Measurements from ENCODE around the gene FTCD.
"Not testable (repeated sequence)": the region's sequence is repeated elsewhere in the genome, so short reads cannot be mapped to it uniquely, and the experiment has no call there.

The FTCD gene, protein sequence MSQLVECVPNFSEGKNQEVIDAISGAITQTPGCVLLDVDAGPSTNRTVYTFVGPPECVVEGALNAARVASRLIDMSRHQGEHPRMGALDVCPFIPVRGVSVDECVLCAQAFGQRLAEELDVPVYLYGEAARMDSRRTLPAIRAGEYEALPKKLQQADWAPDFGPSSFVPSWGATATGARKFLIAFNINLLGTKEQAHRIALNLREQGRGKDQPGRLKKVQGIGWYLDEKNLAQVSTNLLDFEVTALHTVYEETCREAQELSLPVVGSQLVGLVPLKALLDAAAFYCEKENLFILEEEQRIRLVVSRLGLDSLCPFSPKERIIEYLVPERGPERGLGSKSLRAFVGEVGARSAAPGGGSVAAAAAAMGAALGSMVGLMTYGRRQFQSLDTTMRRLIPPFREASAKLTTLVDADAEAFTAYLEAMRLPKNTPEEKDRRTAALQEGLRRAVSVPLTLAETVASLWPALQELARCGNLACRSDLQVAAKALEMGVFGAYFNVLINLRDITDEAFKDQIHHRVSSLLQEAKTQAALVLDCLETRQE

DNA sequence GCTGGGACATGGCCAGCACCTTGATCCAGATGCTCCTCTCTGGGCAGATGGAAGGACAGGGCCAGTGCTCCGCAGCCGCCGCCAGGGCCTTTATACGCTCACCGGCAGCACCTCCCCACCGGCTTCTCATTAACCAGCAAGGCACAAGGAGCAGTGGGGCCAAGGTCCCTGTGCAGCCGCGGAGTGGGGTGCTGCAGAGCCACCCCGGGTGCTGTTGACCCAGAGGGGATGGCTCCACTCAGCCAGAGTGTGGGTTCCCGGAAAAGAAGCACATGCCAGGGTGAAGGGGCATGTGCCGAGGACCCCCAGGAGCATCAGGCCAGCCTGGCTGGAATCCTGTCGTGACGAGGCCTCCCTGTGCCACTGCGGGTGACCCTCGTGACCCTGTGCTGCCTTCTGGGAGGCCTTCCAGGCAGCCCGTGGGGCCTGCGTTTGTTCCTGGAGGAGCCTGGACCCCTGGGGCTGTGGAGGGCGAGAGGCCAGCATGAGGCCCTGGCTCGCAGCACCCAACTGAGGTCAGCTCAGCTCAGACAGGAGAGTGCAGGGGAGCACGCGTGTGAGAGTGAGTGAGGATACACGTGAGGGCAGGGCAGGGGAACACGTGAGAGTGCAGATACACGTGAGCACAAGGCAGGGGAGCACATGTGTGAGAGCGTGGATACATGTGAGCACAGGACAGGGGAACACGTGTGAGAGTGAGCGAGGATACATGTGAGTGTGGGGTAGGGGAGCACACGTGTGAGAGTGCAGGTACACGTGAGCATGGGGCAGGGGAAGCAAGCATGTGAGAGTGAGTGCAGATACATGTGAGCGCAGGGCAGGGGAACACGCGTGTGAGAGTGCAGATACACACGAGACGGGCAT lies at the start of gene FTCD:
TSS of gene FTCD (minus strand) at position 66 of the 864 bp plus-strand sequence. CDS start at position 10, 56 bp downstream.
- DNase-seq (ENCODE audit: low read depth) = no peak

DNA sequence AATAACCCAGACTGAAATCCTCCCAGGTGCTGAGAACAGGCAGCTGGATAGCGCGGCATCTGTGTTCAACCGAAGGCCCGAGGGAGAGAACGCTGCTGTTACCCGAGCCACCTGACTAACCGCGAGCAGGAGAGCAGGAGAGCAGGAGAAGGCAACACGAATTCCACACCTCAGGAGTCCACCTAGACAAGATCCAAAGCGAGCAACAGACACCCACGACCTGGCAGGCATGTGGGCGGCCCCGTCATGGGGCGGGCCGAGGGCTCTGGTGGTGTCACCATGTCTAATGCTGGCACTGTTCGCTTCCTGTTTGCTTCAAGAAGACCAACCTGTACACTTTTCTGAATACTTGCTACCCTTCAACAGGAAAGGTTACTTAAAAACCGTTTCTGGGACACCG lies 49.8 kb upstream of the FTCD start:
- DNase-seq (ENCODE audit: low read depth) = no peak

DNA sequence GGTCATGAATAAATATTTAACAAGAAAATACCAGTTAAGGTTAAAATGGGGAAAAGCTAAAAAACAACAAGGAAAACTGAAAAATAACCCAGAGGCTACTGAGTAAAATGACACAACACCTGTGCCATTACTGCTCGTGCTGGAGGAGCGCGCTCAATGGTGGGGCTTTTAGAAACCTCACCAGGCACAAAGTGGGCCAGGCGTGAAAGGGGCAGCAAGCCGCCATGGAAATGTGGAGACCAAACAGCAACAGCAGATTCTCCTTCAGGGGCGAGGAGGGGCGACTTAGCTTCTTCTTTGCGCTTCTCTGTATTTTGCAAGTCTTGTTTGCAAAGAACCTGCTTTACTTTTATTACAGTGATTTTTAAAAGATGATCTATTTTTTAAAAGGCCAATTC lies 47.8 kb upstream of the FTCD start:
- DNase-seq (ENCODE audit: low read depth) = no peak

DNA sequence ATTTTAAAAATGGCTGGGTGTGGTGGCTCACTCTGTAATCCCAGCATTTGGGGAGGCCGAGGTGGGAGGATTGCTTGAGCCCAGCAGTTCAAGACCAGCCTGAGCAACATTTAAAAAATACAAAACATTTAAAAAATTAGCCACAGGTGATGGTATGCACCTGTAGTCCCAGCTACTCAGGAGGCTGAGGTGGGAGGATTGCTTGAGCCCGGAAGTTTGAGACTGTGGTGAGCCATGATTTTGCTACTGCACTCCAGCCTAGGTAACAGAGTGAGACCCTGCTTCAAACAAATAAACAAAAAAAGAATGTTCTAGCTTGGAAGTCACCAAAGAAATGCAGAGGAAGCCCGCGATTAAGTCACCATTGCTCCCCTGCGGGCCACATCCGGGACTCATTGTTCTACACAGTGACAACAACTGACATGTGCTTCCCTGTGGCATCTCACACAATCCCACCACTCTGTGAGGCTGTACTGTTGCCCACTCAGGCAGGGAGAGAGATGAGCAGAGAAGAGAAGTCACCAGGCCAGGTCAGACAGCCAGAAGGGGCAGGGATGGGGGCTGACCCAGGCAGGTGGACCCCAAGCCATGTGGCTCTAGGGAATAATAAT lies 47.3 kb upstream of the FTCD start:
- DNase-seq (ENCODE audit: low read depth) = no peak

- DNase-seq (ENCODE audit: low read depth) = not testable (repeated sequence)
Measured at GRCh38 chr21:46200877-46201803, 45.8 kb upstream of the FTCD start.

- no peak for DNase-seq (ENCODE audit: low read depth)
Measured at GRCh38 chr21:46199436-46200373, 44.3 kb upstream of the FTCD start.

GRCh38 chr21:46196733-46197132 lies 41.4 kb upstream of the FTCD start:
- no peak for DNase-seq (ENCODE audit: low read depth)

DNA sequence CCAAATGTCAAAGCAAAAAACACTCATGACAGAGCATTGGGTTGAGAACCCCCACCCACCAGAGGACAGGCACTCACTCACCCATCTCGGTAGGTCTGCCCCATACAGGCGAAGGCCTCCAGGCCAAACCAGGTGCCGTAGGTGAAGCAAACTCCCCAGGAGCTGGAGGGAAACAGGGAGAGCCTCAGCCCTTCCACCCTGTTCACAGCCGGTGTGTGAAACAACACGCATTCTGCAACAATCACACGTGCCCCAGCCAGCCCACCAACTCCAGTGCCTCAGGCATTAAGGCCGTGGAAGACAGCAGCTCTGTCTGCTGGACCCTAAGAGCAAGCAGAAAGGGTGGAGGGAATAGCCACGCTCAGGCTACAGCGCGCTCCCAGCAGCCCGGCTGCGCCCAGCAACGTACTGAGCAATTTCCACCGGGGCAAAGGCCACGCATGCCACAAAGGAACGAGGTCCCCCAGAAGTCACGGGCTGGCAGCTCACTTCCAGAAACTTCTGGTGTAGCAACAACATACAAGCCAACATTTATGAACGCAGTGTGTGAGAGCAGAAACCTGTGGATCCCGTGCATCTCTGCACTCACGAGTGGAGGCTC lies 40.3 kb upstream of the FTCD start:
- DNase-seq (ENCODE audit: low read depth) = no peak

DNA sequence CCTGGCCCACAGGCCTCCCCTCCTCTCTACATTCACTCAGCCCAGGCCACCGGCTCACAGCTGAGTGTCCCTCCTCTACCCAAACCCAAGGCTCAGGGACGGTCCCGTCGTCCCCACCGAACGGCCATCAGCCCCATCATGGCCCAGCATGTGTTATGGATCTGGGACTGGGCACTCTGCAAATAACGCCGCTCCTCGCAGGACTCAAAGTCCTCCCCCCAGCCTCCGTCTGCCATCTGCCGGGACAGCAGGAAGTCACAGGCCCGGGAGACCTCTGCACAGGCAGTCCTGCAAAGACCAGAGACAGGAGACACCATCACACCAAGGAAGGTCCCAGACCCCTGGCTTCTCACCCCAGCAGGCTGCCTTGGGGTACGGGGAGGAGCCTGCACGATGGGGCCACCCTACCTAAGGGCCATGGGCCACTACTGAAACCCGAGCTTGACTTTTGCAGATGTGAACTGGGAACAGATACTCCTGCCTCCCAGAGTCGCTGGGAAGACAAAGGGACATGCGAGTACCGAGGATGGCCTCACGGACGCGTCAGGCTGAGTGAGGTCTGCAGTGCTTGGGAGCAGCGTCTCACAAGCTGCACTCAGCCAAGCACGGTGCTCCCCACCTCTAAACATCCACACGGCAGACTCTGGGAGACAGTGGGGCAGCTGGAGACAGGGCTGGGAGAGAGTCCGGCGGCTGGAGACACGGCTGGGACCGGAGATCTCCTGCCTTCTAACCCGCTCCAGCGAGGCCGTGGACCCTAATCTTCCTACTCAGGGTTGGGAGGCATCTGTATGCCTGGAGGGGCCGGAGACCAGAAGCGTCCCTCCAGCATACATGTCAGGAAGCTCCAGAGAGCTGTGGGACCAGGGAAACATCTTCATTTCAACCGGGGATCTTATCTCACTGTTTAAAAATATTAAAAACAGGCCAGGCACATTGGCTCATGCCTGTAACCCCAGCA lies 39.3 kb upstream of the FTCD start:
- no peak for DNase-seq (ENCODE audit: low read depth)

DNA sequence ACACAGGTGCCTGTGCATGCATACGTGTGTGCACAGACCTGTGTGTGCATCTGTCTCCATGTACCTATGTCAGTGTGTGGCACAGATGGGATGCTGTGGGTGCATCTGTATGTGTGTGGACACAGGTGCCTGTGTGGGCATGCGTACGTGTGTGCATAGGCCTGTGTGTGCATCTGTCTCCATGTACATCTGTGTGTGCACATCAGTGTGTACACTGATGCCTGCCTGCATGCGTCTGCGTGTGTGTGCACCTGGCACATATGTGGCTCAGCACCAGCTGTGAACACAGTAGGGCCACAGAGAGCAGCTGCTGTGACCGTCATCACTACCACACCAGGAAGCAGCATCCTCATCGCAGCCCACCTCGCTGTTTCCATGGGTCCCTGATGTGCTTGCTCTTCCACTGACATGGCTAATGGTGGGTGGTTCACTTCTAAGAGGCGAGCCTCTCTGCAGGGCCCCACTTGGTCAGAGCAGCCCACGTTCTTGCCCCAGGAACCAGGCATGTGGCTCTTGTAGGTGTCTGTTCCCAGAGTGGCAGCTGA lies 38.5 kb upstream of the FTCD start:
- no peak for DNase-seq (ENCODE audit: low read depth)

GRCh38 chr21:46191686-46192575 lies 36.6 kb upstream of the FTCD start:
- DNase-seq (ENCODE audit: low read depth) = no peak

GRCh38 chr21:46191257-46191685 lies 35.9 kb upstream of the FTCD start:
- DNase-seq (ENCODE audit: low read depth) = no peak

DNA sequence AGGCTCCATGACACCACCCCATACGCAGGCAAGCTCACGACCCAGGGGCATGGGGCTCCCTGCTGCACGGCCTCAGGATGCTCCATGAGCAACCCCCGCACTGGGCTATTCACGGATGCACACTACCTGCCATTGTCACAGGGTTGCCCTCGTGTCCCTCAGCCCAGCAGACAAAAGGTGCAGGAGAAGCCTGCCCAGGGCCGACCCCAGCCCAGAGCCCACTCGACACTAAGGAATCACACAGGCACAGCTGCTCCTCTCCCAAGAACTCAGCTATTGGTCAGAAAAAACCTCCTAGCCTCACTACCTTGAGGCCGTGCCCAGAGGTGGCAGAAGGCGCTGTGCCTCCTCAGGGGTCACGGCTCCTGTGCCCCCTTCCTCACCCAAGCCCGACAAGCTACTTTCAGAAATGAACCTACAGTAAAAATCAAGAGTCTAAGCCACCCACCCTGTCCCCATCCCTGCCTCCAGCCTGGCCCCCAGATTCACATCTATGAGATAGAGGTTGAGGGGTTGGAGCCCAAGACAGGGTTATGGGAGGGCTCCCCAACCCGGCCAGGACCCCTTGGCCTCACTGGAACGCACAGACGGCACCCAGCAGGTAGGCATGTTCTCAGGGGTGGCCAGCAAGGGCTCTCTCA lies 35.2 kb upstream of the FTCD start:
- no peak for DNase-seq (ENCODE audit: low read depth)

GRCh38 chr21:46189959-46190490 lies 34.6 kb upstream of the FTCD start:
- no peak for DNase-seq (ENCODE audit: low read depth)

DNA sequence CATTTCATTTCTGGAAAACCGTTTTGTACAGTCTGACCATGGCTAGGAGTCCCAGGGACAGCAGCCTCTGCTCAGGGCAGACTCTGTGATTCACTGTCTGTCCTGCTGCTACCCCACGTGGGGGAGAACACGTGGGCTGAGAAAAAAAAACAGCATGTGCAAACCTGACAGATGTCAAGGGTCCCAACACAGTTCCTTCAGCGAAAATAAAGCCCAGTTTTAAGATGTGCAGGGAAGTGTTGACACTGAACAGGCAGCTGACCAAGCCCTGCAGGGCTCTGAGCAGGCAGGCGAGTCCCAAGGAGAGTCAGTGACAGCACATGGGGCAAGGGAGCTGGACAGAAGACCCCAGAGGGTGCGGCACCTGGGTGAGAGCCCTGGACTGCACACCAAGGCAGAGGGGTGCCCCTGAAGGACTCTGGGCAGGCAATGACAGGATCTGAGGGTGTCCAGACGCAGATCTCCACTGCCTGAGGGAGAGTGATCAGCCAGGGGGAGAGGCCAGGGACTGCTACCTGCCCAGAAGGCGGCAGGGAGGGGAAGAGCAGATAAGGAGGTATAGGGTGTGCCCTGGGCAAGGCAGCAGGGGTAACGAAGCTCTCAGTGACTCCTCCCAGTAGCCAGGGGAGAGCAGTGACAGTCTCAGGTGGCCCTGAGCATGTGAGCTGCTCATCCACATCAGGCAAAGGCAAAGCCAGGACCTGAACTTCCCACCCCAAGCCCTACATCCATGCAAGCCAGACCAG lies 34.0 kb upstream of the FTCD start:
- no peak for DNase-seq (ENCODE audit: low read depth)

Measured in stimulated activated CD4-positive, alpha-beta T cell treated with anti-CD3 and anti-CD28 coated beads, Interleukin-2, amount 100 ng/mL, for 4 hours (primary cell).